ENCODE results near the gene KIF13A. TPM values are rescaled to one million over a fixed set of nuclear protein-coding genes. Genes with fewer than 3 reads are reported as not detected.
"Not testable (repeated sequence)": the region's sequence is repeated elsewhere in the genome, so short reads cannot be mapped to it uniquely, and the experiment has no call there.

Gene KIF13A
- total RNA-seq, 3 donors from 2014 or later = 45.6 to 85.9 (median 46.9) TPM

DNA sequence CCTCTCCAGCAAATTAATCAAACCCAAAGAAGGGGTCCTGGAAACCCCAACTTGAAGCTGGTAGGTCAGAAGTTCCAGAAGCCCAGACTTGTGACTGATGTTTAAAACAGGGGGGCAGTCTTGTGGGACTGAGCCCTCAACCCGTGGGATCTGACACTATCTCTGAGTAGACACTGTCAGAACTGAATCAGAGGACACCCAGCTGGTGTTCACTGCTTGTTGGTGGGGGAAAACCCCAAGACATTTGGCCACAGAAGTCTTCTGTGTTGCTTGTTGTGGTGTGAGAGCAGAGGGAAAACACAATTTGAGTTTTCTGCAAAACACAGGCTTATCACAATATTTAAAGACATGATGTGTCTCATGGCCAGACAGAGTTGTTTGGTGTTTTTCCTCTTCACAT lies 29.9 kb downstream of the KIF13A start:
- Histone ChIP-seq H3K36me3 (ENCODE audit: low read depth) (no peaks in the 10 kb centered on the region), H3K4me1 (ENCODE audit: low read depth) (no peaks in the 10 kb centered on the region), H3K9me3 (no peaks in the 10 kb centered on the region), H3K4me3 (no peak overlapping the region)
- intact Hi-C loops (cut with DNase I, micrococcal nuclease) = no loop called here
- ATAC-seq = no peak
- DNase-seq = no peak
- no peak for TF ChIP-seq CTCF (IDR thresholded peaks at IDR 0.05)

- Histone ChIP-seq H3K36me3 (ENCODE audit: low read depth) (no peaks in the 10 kb centered on the region), H3K9me3 (no peaks in the 10 kb centered on the region), H3K4me3 (no peak overlapping the region), H3K4me1 (ENCODE audit: low read depth) (no peaks in the 10 kb centered on the region)
- no peak for ATAC-seq
- DNase-seq = no peak
- TF ChIP-seq CTCF (IDR thresholded peaks at IDR 0.05) = no peak
- intact Hi-C loops (cut with DNase I, micrococcal nuclease) = no loop called here
Measured at GRCh38 chr6:17957086-17957485, 30.3 kb downstream of the KIF13A start.

DNA sequence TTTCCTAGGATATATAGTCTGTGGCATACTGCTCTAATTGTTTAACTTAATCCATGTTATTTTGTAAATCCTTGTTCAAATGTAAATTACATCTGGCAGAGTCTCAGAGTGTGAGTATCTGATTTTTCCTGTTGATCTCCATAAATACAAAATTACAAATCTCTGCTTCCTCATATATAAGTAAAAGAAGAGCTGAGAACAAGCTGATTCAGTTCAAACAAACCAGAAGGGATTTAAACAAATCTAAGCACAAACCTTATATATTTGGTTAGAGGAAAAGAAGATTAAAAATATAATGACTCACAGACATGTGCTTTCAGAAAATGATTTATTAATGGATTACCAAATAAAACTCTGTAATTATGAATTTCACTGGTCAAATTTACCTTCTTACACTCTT lies 37.3 kb downstream of the KIF13A start:
- H3K4me1 ChIP-seq (ENCODE audit: low read depth) = no peaks in the 10 kb centered on the region
- no peaks in the 10 kb centered on the region for H3K36me3 ChIP-seq (ENCODE audit: low read depth)
- no peak for TF ChIP-seq CTCF (IDR thresholded peaks at IDR 0.05)
- DNase-seq (no peak), ATAC-seq (no peak)
- no peaks in the 10 kb centered on the region for H3K9me3 ChIP-seq
- H3K4me3 ChIP-seq = no peak overlapping the region
- intact Hi-C loops (cut with DNase I, micrococcal nuclease) = no loop called here

DNA sequence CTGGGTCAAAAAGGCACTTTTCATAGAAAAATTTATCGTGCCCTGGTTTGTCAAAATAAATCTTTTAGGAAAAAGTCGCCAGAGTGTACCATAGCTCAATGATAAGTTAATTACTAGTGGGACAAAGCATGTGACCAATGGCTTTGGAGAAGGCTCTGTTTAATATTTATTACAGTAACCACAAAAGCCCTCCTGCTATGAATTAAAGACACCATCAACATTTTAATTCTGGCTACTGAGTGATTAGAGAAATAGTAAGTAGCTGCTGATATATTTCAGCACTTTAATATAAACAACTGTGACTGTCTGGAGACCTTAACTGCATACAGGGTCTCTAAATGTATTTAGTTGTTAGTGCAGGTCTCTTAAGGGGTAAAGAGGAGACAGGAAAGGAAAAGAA lies 38.3 kb downstream of the KIF13A start:
- Histone ChIP-seq H3K4me1 (ENCODE audit: low read depth) (no peaks in the 10 kb centered on the region), H3K36me3 (ENCODE audit: low read depth) (no peaks in the 10 kb centered on the region), H3K9me3 (no peaks in the 10 kb centered on the region), H3K4me3 (no peak overlapping the region)
- no peak for TF ChIP-seq CTCF (IDR thresholded peaks at IDR 0.05)
- DNase-seq = no peak
- intact Hi-C loops (cut with DNase I, micrococcal nuclease) = no loop called here
- ATAC-seq = no peak

- Histone ChIP-seq H3K4me1 (ENCODE audit: low read depth) (no peaks in the 10 kb centered on the region), H3K9me3 (no peaks in the 10 kb centered on the region), H3K36me3 (ENCODE audit: low read depth) (no peaks in the 10 kb centered on the region), H3K4me3 (no peak overlapping the region)
- no peak for TF ChIP-seq CTCF (IDR thresholded peaks at IDR 0.05)
- ATAC-seq (no peak), DNase-seq (no peak)
- intact Hi-C loops (cut with DNase I, micrococcal nuclease) = no loop called here
Measured at GRCh38 chr6:17948725-17949124, 38.7 kb downstream of the KIF13A start.

DNA sequence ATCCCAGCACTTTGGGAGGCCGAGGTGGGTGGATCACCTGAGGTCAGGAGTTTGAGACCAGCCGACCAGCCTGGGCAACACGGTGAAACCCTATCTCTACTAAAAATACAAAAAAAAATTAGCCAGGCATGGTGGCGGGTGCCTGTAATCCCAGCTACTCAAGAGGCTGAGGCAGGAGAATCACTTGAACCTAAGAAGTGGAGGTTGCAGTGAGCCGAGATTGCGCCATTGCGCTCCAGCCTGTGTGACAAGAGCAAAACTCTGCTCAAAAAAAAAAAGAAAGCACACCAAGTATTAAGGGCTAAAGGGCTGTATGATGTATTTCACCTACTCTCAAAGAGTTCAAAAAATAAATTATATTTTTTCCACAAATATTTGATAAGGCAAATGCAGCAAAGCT lies 39.9 kb downstream of the KIF13A start:
- intact Hi-C loops (cut with DNase I, micrococcal nuclease); H3K4me1 ChIP-seq (ENCODE audit: low read depth); H3K4me3 ChIP-seq; H3K9me3 ChIP-seq; ATAC-seq; H3K36me3 ChIP-seq (ENCODE audit: low read depth); DNase-seq: not testable (repeated sequence)
